GM12878 (cell line): ENCODE results near the gene LRCH4. TPM values are rescaled to one million over a fixed set of nuclear protein-coding genes. Genes with fewer than 3 reads are reported as not detected.

Experiments used
- ATAC-seq: fragments of 200-7000 bp; cut with Tn5 transposase; 3 replicates; pipeline ENCODE4 v1.9.1; 2020; ENCODE audit warnings: mild to moderate bottlenecking, moderate library complexity
- BruUV-seq: library from RNA; stranded (reverse); fragments of 400-500 nt; replicated peaks from 2 replicates; lab custom pipeline; 2021; lab: Mats Ljungman, UMichigan
- CTCF ChIA-PET: fragments of 300-600 bp; sonication (Branson Sonifier 250); formaldehyde crosslinking; extraction: SDS; loops from one replicate; lab custom pipeline; 2021; ENCODE audit warnings: inconsistent platforms; lab: Yijun Ruan, JAX
- POLR2A ChIA-PET: fragments of 350-600 bp; formaldehyde crosslinking; extraction: SDS; loops from one replicate; lab custom pipeline; 2021; ENCODE audit warnings: inconsistent platforms; lab: Charles Lee
- RAD21 ChIA-PET: fragments of 300-600 bp; sonication (Branson Sonifier 250); formaldehyde crosslinking; loops from one replicate; lab custom pipeline; 2023; ENCODE audit warnings: antibody characterized with exemption; ENCODE audit not compliant: unreplicated experiment; lab: Charles Lee
- SMC1A ChIA-PET: fragments of 300-600 bp; sonication (Branson Sonifier 250); formaldehyde crosslinking; loops from one replicate; lab custom pipeline; 2023; ENCODE audit not compliant: unreplicated experiment, uncharacterized antibody; lab: Charles Lee
- DNase-seq: peaks from one replicate; pipeline ENCODE4 v3.0.0-alpha.2; 2011; ENCODE audit warnings: low read depth, low spot score
- FAIRE-seq: peaks from 3 replicates; lab custom pipeline; 2011; peaks lifted over from hg19 to GRCh38; lab: Jason Lieb, UNC
- H2AFZ ChIP-seq: 2 replicates; pipeline ENCODE4 v1.6.0; 2011; ENCODE audit warnings: low read depth, low read length, control low read depth; ENCODE audit not compliant: control insufficient read depth
- H3K27ac ChIP-seq: 2 replicates; pipeline ENCODE4 v1.5.1; 2011; ENCODE audit warnings: control low read depth; ENCODE audit not compliant: control insufficient read depth, insufficient read depth
- H3K27me3 ChIP-seq, 2 experiments: replicated peaks in 1 of 2; 2 replicates each; pipeline versions ENCODE4 v1.6.0 to v1.6.1; 2011; ENCODE audit warnings: low read length in 1 of 2; ENCODE audit not compliant: control insufficient read depth in 2 of 2, insufficient read depth in 2 of 2
- H3K36me3 ChIP-seq, 2 experiments: 2 replicates each; pipeline ENCODE4 v1.5.1; 2011; ENCODE audit warnings: low read length in 1 of 2; ENCODE audit not compliant: control insufficient read depth in 2 of 2, insufficient read depth in 2 of 2
- H3K4me1 ChIP-seq: 2 replicates; pipeline ENCODE4 v1.6.1; 2011; ENCODE audit warnings: mild to moderate bottlenecking, low read length, moderate library complexity, mixed read lengths; ENCODE audit not compliant: control insufficient read depth, insufficient read depth
- H3K4me2 ChIP-seq: 2 replicates; pipeline ENCODE4 v1.6.0; 2011; ENCODE audit warnings: control low read depth; ENCODE audit not compliant: control insufficient read depth, insufficient read depth
- H3K4me3 ChIP-seq: fragments of 200-600 bp; sonication (generic); 2 replicates; pipeline ENCODE4 v1.5.1; 2016
- H3K79me2 ChIP-seq: 2 replicates; pipeline ENCODE4 v1.6.0; 2011; ENCODE audit warnings: low read length; ENCODE audit not compliant: control insufficient read depth, insufficient read depth
- H3K9ac ChIP-seq: 2 replicates; pipeline ENCODE4 v1.8.0; 2011; ENCODE audit warnings: low read length, control low read depth, mixed read lengths; ENCODE audit not compliant: control insufficient read depth, insufficient read depth
- H3K9me3 ChIP-seq: replicated peaks from 3 replicates; pipeline ENCODE4 v1.5.1; 2011; ENCODE audit warnings: mild to moderate bottlenecking, low read length; ENCODE audit not compliant: control insufficient read depth, insufficient read depth
- H4K20me1 ChIP-seq: 2 replicates; pipeline ENCODE4 v1.6.0; 2011; ENCODE audit not compliant: control insufficient read depth, insufficient read depth
- ELK1 ChIP-seq: IDR thresholded peaks from 2 replicates; pipeline ENCODE4 v1.6.1; 2012; ENCODE audit warnings: low read depth, low read length, improper control_type of control experiment
- NR2F1 ChIP-seq: fragments of 450-650 bp; conservative IDR thresholded peaks from 2 replicates; pipeline ENCODE4 v1.6.1; 2017; ENCODE audit warnings: mild to moderate bottlenecking
- POLR2A ChIP-seq: IDR thresholded peaks from 2 replicates; pipeline ENCODE4 v1.6.1; 2011; ENCODE audit warnings: low read depth, mild to moderate bottlenecking, low read length
- POU2F2 ChIP-seq: IDR thresholded peaks from 3 replicates; pipeline ENCODE4 v1.6.1; 2011; ENCODE audit warnings: low read depth, mild to moderate bottlenecking, low read length, borderline replicate concordance
- RAD21 ChIP-seq: IDR thresholded peaks from 2 replicates; pipeline ENCODE4 v1.6.1; 2011; ENCODE audit warnings: mild to moderate bottlenecking, low read depth, low read length, moderate library complexity; ENCODE audit not compliant: insufficient read depth
- TCF7 ChIP-seq: IDR thresholded peaks from 2 replicates; pipeline ENCODE4 v1.6.1; 2014; ENCODE audit warnings: antibody characterized with exemption, borderline replicate concordance
- YY1 ChIP-seq: IDR thresholded peaks from 2 replicates; pipeline ENCODE4 v1.6.1; 2011; ENCODE audit warnings: low read depth, mild to moderate bottlenecking, low read length
- WGBS: methylation state at CpG from one replicate; pipeline ENCODE4 v1.1.6; 2016; ENCODE audit warnings: low lambda C conversion rate; ENCODE audit not compliant: insufficient replicate concordance, insufficient coverage; ENCODE audit errors: missing lambda C conversion rate; 5-methylcytosine and 5-hydroxymethylcytosine counted together
- in situ Hi-C: fragments of 300-500 bp; cut with MboI; formaldehyde crosslinking; loops from 9 replicates; pipeline ENCODE4 v1.14.3; 2018; ENCODE audit warnings: mixed read lengths
- intact Hi-C: fragments of 100-400 bp; cut with micrococcal nuclease; formaldehyde crosslinking; loops from one replicate; pipeline ENCODE4 v1.14.2; 2022; ENCODE audit not compliant: unreplicated experiment
- polyA plus RNA-seq, 11 experiments: library from polyadenylated mRNA; depleted of rRNA in 4 of 11; unstranded in 6 of 11; stranded (reverse) in 5 of 11; fragments of >200 nt; fragmentation: Nextera tagmentation in 4 of 11; fragmentation: Illumina TruSeq in 1 of 11; extraction: Ambion mirVana in 4 of 11; extraction: Trizol in 1 of 11; gene quantifications; 1 replicate in 1 of 11; 2 replicates in 10 of 11; pipeline versions ENCODE4 v1.2.1 to v1.2.3, GENCODE V29; 2011 to 2016; ENCODE audit warnings: inconsistent platforms in 2 of 11, missing spikeins in 2 of 11, low read depth in 1 of 11
- total RNA-seq, 4 experiments: library from RNA; depleted of rRNA in 3 of 4; stranded (reverse); fragments of >200 nt in 3 of 4; fragmentation: Illumina TruSeq in 1 of 4; extraction: Trizol in 1 of 4; gene quantifications; 2 replicates each; pipeline versions ENCODE4 v1.2.1 to v1.2.3, GENCODE V29; 2013 to 2021

Gene LRCH4
- total and polyA plus RNA-seq, 10 of the 15 experiments (the other 5 are each of a cell fraction or from before 2014, with no cell fraction given): 0.58 to 96.7 (median 28.4) TPM

- BruUV-seq: no TSS peak
- Histone ChIP-seq H3K4me3 (peak overlapping the region; percentile 85), H2AFZ (no peak overlapping the region), H3K4me1 (peaks cover 65% of the 10 kb centered on the region), H3K79me2 (peaks cover 86% of the 10 kb centered on the region), H3K9me3 (no peaks in the 10 kb centered on the region), H3K36me3 (peaks cover 0 to 10% of the 10 kb centered on the region in 2 experiments; a peak in 3 of 4 replicates), H3K4me2 (peak overlapping the region; percentile 99), H3K27ac (peak overlapping the region; percentile 99), H3K9ac (peak overlapping the region; percentile 52), H4K20me1 (no peaks in the 10 kb centered on the region), H3K27me3 (no peaks in the 10 kb centered on the region)
- ATAC-seq (no peak), FAIRE-seq (no peak), DNase-seq (no peak)
- TF ChIP-seq RAD21 (peak; percentile 12; the same call in 1 of the 2 replicates), TCF7 (peak; percentile 44; the same call in 1 of the 2 replicates), NR2F1 (peak; percentile 83), YY1 (no peak), POLR2A (no peak)
- SMC1A ChIA-PET: interaction anchor here (0.8 to 10.6 kb wide), 7 partner anchors 8 to 148 kb away, joined by 3 to 127 read pairs (median 4); partner anchors contain the start of gene TSC22D4
- POLR2A ChIA-PET: interaction anchor here (0.6 to 7.1 kb wide), 8 partner anchors 10 to 317 kb away, joined by 3 to 47 read pairs (median 4); partner anchors contain the start of genes FBXO24, LRCH4 and TSC22D4
- CTCF ChIA-PET: interaction anchor here (0.6 to 7.9 kb wide), 7 partner anchors 9 to 172 kb away, joined by 3 to 101 read pairs (median 3); no protein-coding TSS in a partner anchor
- 5% methylated on average over 5 of the region's 5 CpGs for WGBS
- intact Hi-C loops: loop anchor here (10.0 kb wide), 1 partner anchor 180 kb away; no protein-coding TSS in a partner anchor
- in situ Hi-C loops: no loop called here
- RAD21 ChIA-PET: interaction anchor here (1.1 to 11.5 kb wide), 6 partner anchors 13 to 74 kb away, joined by 4 to 90 read pairs (median 12); partner anchors contain the start of genes FBXO24, LRCH4 and TSC22D4
Measured at GRCh38 chr7:100544386-100544785, 41.5 kb downstream of the LRCH4 start.

GRCh38 chr7:100543586-100543985 is 42.3 kb downstream of the LRCH4 start:
- Histone ChIP-seq H3K4me1 (peaks cover 57% of the 10 kb centered on the region), H3K27ac (peak overlapping the region; percentile 99), H3K79me2 (peaks cover 84% of the 10 kb centered on the region), H3K36me3 (peaks cover 0 to 4% of the 10 kb centered on the region in 2 experiments; a peak in 1 of 4 replicates), H3K4me2 (peak overlapping the region; percentile 99), H3K9me3 (no peaks in the 10 kb centered on the region), H3K27me3 (no peaks in the 10 kb centered on the region), H3K4me3 (peak overlapping the region; percentile 85), H4K20me1 (no peaks in the 10 kb centered on the region), H2AFZ (no peak overlapping the region), H3K9ac (peak overlapping the region; percentile 52)
- CTCF ChIA-PET: interaction anchor here (0.6 to 7.9 kb wide), 9 partner anchors 10 to 171 kb away, joined by 3 to 101 read pairs (median 5); no protein-coding TSS in a partner anchor
- FAIRE-seq: no peak
- no peak for ATAC-seq
- intact Hi-C loops: loop anchor here (10.0 kb wide), 1 partner anchor 179 kb away; no protein-coding TSS in a partner anchor
- RAD21 ChIA-PET: interaction anchor here (0.9 to 11.5 kb wide), 9 partner anchors 13 to 74 kb away, joined by 3 to 90 read pairs (median 7); partner anchors contain the start of genes FBXO24, LRCH4 and TSC22D4
- POLR2A ChIA-PET: interaction anchor here (1.0 to 5.7 kb wide), 5 partner anchors 10 to 64 kb away, joined by 4 to 28 read pairs (median 5); partner anchors contain the start of genes FBXO24, LRCH4 and TSC22D4
- no TSS peak for BruUV-seq
- SMC1A ChIA-PET: interaction anchor here (0.8 to 10.6 kb wide), 7 partner anchors 15 to 179 kb away, joined by 3 to 127 read pairs (median 3); partner anchors contain the start of gene TSC22D4
- in situ Hi-C loops: no loop called here
- 0% methylated on average over 1 of the region's 1 CpG for WGBS
- TF ChIP-seq ELK1: no peak
- TF ChIP-seq POU2F2: peak; percentile 11; the same call in 1 of the 3 replicates
- DNase-seq: no peak
